ENCODE data around the gene BSN.

GRCh38 chr3:49567406-49567805 lies 13.1 kb downstream of the BSN start:
- no peak for TF ChIP-seq CTCF (IDR thresholded peaks at IDR 0.05)
- no peak for TF ChIP-seq EZH2 (IDR thresholded peaks at IDR 0.05; ENCODE audit: borderline replicate concordance, insufficient read depth, low read depth, low read length, poor library complexity, severe bottlenecking)
